ENCODE measurements around the gene FOXO3.
"Not testable (repeated sequence)": the region's sequence is repeated elsewhere in the genome, so short reads cannot be mapped to it uniquely, and the experiment has no call there.

The FOXO3 gene

DNA sequence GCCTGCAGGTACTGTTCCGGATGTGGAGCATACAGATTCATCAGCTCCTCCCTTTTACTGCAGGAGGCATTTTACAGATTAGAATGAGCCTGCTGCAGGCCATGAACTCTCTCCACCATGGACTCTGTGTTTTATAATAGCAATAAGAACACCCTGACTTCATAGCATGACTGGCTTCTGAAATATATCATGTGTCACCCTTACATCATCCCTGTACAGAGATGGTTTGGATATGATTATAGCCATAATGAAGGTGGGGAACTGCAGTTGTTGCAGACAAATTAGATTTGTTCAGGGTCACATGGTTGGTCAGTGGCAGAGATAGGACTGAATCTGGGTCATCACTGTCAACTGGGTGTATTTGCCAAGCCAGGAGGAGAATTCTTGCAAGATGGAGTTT, 100.7 kb downstream of the FOXO3 start:
- no peak for DNase-seq (ENCODE audit: low read depth)

DNA sequence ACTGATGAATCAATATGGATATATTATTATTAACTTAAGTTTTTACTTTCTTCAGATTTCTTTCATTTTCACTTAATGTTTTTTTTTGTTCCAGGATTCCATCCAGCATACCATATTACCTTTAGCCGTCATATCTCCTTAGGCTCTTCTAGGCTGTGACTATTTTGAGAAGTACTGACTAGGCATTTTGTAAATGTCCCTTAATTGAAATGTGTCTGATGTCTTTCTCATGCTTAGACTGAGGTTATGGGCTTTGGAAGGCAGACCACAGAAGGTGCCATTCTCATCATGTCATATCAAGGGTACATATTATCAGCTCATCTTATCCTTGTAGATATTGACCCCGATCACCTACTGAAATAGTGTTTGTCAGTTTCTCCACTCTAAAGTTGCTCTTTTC, 101.3 kb downstream of the FOXO3 start:
- no peak for DNase-seq (ENCODE audit: low read depth)

DNA sequence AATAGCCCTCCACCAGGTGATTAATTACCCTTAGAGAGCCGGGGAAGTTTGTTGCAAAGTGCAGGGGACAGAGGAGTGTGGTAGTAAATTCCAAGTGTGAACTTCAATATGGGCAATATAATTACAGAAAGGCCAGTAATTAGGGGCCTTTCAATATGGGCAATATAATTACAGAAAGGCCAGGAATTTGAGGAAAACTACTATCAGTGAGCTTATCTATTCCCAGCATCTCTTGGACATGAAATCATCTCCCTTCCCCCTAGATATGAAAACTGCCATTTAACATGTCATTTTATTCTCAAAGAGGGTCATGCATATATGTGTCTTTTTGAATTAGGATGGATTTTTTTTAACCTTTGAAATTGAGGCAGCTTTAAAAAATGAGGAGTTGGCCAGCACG, 102.0 kb downstream of the FOXO3 start:
- DNase-seq (ENCODE audit: low read depth): no peak

DNA sequence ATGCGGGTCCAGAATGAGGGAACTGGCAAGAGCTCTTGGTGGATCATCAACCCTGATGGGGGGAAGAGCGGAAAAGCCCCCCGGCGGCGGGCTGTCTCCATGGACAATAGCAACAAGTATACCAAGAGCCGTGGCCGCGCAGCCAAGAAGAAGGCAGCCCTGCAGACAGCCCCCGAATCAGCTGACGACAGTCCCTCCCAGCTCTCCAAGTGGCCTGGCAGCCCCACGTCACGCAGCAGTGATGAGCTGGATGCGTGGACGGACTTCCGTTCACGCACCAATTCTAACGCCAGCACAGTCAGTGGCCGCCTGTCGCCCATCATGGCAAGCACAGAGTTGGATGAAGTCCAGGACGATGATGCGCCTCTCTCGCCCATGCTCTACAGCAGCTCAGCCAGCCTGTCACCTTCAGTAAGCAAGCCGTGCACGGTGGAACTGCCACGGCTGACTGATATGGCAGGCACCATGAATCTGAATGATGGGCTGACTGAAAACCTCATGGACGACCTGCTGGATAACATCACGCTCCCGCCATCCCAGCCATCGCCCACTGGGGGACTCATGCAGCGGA, 102.9 kb downstream of the FOXO3 start:
- not testable (repeated sequence) for DNase-seq (ENCODE audit: low read depth)

DNA sequence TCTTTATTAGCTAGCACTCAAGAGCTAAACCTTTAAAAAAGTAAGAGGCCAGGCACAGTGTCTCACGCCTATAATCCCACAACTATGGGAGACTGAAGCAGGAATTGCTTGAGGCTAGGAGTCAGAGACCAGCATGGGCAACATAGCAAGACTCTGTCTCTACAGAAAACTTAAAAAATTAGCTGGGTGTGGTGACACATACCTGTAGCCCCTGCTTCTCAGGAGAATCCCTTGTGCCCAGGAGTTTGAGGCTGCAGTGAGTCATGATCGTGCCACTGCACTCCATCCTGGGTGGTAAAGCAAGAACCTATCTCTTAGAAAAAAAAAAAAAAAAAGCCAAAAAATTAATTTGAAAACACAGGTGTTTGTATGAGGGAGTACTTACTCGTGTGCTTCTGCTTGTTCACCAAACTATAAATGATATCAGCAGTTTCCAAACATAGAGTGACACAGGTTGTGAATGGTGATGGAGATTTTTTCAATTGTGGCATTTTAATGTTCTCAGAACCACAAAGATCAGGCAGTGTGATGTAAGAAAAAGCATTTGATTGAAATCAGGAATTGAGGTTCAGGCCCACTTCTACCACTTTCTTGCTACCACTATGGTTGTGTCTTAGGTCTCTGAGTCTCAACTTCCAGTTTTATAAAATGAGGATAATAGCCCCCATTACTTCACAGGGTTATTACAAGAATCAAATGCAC, 104.9 kb downstream of the FOXO3 start:
- DNase-seq (ENCODE audit: low read depth): no peak

DNA sequence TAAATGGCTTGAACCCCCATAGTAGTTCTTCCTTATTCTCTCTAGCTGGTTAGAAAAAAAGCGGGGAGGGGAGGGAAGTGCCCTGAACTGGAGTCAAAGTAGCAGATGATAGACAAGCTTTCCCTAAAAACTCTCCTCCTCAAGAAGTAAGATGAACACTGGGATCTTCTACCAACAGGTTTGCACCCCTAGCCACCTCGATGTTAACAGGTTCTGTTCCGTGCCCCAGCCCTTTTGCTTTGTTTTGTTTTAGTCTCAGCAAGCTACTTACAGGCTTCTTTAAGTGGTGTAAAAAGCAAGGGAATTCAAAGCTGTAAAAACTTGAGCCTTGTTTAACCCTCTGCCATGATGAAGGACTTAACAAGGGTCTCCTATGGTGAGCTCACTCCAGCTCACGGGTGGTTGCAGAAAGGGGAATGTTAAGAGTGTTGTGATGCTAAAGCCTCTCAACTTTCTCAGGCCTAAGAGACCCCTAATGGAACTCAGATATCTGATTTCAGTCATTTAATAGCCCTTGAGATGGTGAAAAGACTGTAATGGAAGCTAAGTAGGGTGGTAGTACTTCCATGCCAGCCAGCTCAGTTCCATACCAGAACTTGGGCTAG, 106.0 kb downstream of the FOXO3 start:
- DNase-seq (ENCODE audit: low read depth): no peak

DNA sequence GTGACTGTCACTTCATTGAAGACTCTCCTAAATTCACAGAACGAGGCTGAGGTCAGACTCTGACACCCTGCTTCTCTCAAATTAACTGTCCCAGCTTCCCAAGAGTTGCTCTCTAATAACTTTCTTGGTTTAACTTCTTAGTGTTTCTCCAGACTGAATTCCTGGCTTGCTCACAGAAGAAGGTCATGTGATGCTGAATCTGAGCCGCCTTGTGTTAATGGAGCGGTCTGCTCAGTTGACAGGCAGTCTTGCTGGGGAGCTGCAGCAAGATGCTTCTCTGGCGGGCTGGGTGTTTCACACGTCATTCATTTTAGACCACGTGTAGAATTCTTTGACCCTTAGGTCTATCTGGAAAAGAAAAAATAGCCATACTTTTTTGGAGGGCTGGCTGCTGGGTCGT, 107.3 kb downstream of the FOXO3 start:
- DNase-seq (ENCODE audit: low read depth): no peak

DNA sequence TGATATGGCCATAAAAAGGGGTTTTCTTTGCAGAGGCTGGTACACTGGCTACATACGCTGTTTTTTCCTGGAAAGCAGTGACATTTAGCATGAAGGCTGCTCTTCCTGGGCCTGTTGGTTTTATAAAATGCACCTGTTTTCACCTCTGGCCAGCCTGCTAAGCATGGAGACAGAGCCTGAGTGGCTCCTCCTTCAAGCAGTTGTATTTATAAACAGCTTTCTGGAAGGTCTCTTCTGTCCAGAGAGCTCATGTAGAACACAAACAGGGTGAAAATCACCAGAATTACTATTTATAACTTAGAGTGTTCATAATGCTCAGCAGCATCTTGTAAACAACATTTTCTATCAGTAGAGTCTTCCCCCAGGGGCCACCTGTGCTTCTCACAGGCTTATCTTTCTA, 109.0 kb downstream of the FOXO3 start:
- no peak for DNase-seq (ENCODE audit: low read depth)

DNA sequence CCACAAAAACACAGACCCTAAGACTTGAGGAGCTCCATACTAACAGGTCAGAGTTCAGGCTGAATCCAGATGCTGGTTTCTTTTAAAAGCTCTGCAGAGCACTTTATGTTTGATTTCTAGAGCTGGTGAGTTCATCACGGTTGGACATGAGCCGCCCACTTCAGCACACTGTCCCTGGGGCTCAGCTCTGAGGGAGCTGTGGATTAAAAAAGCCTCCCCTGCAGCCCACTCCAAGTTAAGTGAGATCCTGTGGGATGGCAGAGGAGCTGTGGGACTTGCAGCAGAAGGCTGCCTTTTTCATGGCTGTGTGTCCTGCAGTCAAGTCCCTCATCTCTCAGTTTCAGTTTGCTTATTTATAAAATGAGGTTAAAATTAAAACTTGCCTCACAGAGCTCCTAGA, 110.5 kb downstream of the FOXO3 start:
- no peak for DNase-seq (ENCODE audit: low read depth)

DNA sequence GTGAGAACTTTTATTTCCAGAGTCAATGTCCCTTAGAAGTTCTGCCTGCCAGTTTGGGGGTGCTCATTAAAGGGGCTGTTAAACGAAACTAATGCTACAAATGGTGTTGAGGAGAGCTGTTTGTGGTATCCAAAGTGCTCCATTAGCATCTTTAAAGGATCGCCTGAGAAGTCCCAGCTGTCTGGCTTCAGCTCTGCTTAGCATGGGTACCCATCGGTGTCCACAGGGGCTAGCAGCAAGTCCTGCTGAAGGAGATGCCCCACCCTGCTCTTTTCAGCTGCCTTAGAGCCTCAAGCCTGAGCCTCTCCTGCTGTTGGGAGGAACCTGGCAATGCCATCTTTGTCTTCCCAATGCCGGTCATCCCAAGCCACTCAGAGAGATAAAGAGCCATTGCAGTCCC, 111.1 kb downstream of the FOXO3 start:
- DNase-seq (ENCODE audit: low read depth): no peak

DNA sequence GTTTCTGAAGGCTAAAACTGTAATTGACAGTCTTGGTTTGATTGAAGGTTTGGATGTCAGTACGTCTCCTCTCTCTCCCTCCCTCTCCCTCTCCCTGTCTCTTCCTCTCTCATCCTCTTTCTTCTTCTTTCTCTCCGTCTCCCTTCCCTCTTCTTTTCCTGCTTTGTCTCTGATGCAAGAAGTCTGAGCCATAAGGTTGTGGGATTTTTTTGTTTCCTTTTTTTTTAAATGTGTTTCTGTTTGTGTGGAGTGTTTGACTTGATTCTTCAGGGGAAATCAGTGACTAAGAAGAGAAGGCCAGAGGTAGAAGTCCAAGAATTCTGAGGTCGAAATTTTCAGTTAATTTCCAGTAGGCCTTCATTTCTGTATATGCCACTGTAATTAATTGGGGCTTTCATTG, 111.9 kb downstream of the FOXO3 start:
- DNase-seq (ENCODE audit: low read depth): no peak

DNA sequence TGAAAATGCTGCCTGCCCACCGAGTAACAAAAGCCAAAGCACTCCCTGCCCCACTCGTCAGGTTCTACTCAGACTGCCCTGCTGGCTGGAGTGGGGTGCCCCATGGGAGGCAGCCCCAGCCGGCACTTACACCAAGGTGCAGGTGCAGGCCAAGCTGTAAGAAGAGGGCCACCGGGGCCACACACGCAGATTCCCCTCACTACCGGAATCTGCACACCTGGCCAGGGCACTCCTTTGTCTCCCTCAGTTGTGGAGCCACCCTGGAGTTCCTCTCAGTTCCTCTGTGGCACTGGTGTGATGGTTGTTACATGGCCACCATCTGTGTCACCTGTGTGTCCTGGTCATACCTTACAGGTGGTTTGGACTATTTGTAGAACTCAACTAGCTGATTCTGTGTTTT, 112.4 kb downstream of the FOXO3 start:
- DNase-seq (ENCODE audit: low read depth): no peak

DNA sequence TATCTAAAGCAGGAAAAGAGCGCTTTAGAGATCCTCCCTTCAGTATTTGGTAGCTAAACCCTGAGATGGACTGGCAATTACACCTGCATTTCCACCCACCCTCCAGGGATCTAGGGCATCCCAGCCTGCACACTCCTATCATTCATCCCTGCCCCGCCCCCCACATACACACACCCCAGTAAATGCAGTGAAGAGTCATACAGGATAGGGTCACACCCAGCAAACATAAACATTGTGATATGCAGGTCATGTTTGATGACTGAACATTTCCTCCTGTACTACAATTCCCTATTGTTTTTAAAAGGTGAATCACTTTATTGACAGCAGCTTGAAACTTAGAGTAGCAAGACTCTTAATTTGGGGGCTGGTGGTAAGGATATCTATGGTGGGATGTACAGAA, 112.9 kb downstream of the FOXO3 start:
- DNase-seq (ENCODE audit: low read depth): no peak

DNA sequence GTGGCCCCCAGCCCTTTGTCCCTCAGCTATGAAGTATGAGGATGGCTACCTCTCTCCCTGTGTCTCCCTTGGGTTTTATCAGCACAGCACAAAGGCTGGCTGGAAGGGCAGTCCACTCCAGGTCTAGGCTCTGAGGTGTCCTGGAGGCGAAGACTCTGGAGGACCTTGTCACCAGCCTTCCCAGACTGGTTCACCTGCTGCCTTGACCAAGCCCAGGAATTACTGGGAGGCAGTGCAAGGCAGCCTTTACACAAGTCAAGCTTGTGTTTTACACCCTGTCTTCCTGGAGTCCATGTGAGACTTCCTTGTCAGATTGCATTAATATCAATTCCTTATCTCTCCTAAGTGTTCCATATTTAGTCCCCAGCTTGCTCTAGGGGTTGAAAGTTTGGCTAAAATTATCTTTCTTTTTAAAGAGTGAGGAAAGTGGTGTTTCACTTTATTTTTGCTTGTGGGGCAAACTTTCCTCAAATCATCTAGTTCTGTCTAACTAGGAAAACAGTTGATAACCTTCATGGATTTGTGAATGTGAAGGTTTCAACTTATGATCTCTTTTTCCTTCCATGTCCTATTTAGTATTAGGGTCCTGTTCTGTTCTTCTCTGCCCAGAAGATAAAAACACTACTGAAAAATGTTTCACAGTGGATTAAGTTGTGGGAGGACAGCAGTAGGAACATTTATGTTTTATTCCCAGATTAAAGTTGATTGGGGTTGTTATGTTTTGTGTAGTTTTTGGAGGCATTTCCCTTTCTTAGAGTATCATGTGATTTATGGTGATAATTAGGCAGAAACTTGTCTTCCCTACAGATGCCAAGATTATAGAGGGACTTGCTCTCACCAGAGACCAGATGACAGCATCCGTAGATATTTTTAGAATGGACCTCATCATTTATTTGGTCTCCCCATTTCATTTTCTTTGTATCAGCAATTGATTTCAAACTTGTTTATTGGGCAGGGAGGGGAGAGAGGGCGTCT, 114.8 kb downstream of the FOXO3 start:
- DNase-seq (ENCODE audit: low read depth): no peak

DNA sequence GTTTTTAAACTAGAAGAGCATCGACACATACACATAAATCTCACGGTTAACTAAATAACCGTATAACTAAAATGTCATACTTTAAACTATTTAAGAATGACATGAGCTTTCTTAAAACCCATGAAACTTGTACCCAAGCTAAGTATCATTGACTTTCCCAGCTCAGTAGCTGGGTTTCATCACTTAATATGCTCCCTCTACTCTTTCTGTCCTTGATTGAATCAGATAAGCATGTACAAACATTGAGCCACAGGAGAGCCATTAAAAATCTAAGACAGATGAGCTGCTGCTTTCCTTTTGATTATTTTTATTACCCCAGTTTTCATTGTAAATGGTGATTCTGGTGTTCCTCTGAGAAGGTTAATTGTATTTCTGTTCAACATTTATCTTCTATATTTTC, 115.8 kb downstream of the FOXO3 start:
- no peak for DNase-seq (ENCODE audit: low read depth)

DNA sequence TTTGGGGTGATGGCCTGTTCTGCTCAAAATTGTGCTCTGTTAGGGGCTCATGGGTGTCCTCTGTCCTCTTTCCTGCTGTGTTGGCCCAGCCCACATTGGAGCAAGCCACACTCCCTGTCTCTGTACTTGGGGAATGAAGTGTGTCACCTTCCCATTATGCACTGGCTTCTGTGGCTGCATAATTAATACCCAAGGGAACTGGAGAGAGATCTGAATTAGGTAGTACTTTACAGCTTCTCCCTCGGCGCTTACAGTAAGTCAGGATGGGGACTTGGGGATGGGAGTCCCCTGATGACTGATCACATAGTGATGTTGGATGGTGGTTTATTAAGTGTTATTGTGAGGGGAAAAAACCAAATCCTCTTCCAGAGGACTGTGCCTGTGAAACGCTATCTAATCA, 116.6 kb downstream of the FOXO3 start:
- DNase-seq (ENCODE audit: low read depth): no peak

DNA sequence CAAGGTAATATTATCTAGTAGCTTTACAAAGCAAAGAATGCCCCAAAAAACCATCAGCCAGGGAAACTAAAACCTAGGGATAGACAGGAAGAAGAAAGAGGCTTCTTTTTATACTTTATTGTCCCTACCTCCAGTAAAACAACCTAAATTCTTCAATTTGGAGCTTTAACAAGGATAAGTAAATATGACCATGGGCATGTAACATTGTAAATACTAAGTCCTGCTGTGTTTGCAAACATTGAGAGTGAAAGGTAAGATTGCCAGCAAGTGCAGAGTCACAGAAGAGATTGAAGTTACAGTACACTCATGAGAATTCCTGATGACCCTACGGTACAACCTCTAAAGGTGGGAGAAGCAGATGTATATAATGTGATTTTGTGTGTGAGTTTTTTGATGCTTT, 117.2 kb downstream of the FOXO3 start:
- DNase-seq (ENCODE audit: low read depth): no peak

DNA sequence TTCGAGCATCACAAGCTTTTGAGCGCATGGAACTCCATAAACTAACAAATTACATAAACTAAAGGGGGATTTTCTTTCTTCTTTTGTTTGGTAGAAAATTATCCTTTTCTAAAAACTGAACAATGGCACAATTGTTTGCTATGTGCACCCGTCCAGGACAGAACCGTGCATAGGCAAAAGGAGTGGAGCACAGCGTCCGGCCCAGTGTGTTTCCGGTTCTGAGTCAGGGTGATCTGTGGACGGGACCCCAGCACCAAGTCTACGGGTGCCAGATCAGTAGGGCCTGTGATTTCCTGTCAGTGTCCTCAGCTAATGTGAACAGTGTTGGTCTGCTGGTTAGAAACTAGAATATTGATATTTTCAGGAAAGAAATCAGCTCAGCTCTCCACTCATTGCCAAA, 119.6 kb downstream of the FOXO3 start:
- DNase-seq (ENCODE audit: low read depth): not testable (repeated sequence)

DNA sequence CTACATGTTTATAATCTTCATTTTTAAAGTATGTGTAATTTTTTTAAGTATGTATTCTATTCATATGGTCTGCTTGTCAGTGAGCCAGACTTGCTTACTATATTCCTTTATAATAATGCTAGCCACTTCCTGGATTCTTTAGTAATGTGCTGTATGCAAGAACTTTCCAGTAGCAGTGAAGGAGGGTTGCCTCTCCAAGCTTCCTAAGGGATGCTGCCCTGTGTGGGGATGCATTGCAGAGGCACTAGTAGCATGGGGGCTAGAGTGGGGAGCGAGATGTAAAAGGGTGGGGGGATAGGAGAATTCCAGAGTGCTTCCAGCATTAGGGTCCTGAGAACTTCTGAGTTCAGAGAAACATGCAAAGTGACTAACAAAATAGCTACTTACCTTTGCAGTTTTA, 121.0 kb downstream of the FOXO3 start:
- DNase-seq (ENCODE audit: low read depth): not testable (repeated sequence)

DNA sequence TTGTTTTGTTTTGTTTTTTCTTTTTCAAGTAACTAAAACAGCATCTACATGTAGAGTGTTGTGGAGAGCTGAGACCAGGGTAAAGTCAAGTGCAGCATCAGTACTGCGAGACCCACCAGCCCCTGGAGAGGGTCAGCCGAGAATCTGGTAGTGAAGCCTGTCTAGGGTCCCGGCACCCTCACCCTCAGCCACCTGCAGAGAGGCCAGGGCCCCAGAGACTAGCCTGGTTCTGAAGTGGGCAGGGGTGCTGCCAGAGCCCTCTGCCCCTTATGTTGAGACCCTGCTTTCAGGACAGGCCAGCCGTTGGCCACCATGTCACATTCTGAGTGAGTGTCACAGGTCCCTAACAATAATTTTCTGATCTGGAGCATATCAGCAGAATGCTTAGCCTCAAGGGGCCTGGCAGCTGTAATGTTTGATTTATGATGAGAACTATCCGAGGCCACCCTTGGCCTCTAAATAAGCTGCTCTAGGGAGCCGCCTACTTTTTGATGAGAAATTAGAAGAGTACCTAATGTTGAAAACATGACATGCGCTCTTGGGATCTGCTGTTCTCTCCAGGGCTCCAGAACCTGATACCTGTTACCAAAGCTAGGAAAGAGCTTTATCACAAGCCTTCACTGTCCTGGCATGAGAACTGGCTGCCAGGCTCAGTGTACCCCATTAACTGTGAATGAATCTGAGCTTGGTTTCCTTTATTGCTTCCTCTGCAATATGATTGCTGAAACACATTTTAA, 121.8 kb downstream of the FOXO3 start:
- DNase-seq (ENCODE audit: low read depth): not testable (repeated sequence)

DNA sequence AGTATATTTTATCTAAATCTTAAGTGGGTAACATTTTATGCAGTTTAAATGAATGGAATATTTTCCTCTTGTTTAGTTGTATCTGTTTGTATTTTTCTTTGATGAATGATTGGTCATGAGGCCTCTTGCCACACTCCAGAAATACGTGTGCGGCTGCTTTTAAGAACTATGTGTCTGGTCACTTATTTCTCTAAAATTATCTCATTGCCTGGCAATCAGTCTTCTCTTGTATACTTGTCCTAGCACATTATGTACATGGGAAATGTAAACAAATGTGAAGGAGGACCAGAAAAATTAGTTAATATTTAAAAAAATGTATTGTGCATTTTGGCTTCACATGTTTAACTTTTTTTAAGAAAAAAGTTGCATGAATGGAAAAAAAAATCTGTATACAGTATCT, 123.3 kb downstream of the FOXO3 start:
- not testable (repeated sequence) for DNase-seq (ENCODE audit: low read depth)

DNA sequence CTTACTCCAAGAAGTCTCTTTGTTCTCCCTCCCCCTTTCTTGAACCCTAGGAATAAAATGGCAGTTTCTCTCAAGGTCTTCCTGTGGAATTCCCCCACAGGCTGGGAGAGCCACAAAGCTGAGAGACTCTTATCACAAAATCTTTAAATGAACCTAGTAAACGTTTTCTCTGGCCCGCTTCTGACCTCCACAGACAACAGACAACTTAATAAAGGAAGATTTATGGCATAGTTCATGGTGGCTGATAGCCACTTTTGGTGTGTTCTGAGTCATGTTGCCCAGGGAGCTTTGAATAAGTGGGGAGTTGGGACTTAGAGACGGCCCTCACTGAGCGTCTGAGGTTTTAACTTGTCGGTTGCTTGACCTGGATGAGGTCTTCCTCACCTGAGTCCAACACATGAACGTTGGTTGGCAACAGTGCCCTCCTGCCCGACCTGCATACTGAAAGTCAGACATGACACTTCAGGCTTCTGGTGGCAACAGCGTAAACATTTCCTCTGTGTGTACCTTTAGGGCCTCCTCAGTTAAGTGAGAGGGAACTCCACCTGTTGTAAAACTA, 124.1 kb downstream of the FOXO3 start:
- DNase-seq (ENCODE audit: low read depth): no peak
